DMS153 treated with DMSO at 0.1 percent for 48 hours (cell line): ENCODE results near the gene TRAF6.
"Not testable (repeated sequence)": the region's sequence is repeated elsewhere in the genome, so short reads cannot be mapped to it uniquely, and the experiment has no call there.

Experiments used
- DNase-seq: peaks from one replicate; lab custom pipeline; 2025; ENCODE audit not compliant: unreplicated experiment; lab: John Stamatoyannopoulos, UW

Gene TRAF6

DNA sequence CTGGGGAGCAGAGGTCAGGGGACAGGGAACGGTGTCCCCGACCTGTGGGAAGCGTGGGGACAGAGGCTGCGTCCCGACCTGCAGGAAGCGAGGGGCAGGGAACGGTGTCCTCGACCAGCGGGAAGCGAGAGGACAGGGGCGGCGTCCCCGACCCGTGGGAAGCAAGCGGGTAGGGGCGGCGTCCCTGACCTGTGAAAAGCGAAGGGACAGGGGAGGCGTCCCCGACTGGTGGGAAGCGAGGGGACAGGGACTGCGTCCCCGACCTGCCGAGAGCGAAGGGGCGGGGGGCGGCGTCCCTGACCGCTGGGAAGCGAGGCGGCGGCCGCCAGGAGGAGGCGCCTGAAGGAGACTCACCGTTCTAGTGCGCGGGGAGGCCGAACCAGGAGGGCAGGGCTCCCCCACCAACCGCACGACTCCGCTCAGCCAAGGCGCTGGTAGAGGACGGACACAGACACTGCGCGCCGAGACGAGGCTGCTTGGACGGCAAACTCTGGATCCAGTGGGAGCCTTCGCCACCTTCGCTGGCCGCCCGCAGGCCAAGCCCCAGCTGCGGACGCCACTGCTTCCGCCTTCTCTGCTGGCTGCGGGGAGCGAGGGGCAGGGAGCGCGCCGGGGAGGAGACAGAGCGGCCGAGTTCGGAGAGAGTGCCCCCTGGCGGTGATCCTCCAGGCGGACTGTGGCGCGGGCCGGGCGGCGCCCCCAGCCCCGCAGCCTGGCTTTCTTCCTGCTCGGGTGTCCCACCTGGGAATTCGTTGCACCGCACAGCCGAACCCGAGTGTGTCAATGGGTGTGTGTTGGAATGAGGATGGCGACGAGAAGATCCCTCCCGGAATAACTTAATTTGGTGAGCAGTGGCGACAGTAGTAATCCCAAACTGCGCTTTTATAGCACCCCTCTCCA, at the start of gene TRAF6:
TRAF6 (minus strand) TSS at position 579 of the 900 bp plus-strand sequence. CDS start 8,757 bp downstream, outside the sequence.
- peak; percentile 74 for DNase-seq

- DNase-seq: no peak
These were observed 48.7 kb upstream of the TRAF6 start for GRCh38 chr11:36558571-36559413.

DNA sequence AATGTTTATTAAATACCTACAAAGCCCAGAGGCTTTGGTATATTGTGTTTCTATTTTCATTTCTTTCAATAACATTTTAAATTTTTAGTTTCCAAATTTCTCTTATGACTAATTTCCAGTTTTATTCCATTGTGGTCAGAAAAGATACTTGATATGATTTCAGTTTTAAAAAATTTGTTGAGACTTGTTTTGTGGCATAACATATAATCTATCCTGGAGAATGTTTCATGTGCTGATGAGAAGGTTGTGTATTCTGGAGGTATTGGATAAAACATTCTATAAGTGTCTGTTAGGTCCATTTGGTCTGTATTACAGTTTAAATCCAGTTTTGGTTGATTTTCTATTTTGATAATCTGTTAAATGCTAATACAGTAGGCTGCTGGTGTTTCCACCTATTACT, 47.9 kb upstream of the TRAF6 start:
- DNase-seq: no peak

GRCh38 chr11:36557390-36557789, 47.3 kb upstream of the TRAF6 start:
- not testable (repeated sequence) for DNase-seq

DNA sequence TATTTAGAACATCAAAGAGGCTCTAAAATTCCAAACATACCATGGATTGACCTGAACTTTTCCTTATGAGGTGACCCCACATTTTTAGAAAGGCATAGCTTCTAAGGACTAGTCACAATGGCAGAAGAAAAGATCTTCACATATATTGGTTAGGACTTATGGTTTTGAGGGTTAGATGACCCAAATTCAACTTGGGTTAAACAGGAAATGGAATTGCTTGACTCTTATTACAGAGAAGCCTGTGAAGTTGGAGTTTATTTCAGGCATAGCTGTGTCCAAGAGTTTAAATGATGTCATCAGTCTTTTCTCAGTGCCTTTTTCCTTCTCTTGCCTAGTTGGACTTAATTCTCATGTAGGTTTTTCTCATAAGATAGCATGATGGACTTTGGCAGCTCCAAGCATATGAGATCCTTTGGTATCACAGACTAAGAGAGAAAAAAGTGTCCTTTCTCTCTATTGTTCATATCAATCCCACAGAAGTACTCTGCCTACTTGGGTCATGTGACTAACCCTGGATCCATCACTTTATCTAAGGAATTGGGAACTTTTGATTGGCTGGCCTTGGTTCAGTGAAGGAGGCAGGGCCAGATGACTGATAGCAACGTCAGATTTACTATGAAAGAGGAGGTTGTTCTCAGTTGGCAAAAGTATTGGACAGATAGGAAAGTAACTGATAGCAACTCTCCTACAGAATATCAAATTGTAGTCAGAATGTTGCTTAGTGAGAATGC, 40.5 kb upstream of the TRAF6 start:
- DNase-seq: no peak

GRCh38 chr11:36540998-36541397, 30.9 kb upstream of the TRAF6 start:
- no peak for DNase-seq

GRCh38 chr11:36534276-36534840, 24.3 kb upstream of the TRAF6 start:
- no peak for DNase-seq

DNA sequence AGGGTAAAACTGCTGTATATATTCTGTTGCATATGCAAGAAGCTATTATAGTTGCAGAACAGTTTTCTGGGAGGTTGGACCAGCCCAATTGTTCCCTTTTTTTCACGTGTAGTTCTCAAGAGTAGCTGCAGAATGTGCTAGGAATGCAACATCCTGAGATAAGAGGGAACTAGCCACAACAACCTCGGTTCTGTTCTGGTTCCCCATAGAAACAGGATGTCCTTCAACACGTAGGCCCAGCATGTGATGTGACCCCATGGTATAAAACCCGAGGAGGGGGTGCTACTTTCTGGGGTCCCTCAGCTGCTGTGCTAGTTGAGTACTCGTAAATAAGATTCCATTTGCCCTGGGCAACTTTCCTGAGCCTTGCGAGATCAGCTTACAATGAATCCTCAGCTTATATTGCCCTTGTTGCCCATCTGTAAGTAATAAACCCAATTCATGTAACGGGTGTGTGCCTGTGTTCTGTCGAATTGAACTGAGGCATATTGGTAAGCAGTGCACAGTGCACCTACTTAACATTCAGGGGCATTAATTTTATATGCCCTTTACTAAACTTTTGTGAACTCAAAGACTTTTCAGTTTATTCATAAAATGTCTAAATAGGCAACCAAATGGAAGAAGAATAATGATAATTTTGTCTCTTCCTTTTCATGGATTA, 23.0 kb upstream of the TRAF6 start:
- DNase-seq: no peak

DNA sequence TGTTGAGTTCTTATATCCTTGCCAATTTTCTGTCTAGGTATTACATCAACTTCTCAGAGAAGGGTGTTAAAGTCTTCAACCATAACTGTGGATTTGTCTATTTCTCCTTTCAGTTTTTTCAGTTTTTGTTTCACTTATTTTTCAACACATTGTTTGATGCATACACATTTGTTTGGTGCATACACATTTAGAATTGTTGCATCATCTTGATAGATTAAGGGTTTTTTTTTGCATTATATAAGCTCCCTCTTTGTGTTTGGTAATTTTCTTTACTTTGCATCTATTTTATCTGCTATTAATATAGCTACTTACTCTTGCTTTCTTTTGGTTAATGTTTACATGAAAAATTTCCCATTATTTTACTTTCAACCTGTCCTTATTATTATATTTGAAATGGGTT, 20.8 kb upstream of the TRAF6 start:
- no peak for DNase-seq

- no peak for DNase-seq
These were observed 3.9 kb upstream of the TRAF6 start for GRCh38 chr11:36513965-36514364.

GRCh38 chr11:36512016-36512415, 1.9 kb upstream of the TRAF6 start:
- DNase-seq: no peak

- DNase-seq: not testable (repeated sequence)
These were observed 990 bp upstream of the TRAF6 start for GRCh38 chr11:36511062-36511461.

- no peak for DNase-seq
These were observed 496 bp upstream of the TRAF6 start for GRCh38 chr11:36510594-36510942.

DNA sequence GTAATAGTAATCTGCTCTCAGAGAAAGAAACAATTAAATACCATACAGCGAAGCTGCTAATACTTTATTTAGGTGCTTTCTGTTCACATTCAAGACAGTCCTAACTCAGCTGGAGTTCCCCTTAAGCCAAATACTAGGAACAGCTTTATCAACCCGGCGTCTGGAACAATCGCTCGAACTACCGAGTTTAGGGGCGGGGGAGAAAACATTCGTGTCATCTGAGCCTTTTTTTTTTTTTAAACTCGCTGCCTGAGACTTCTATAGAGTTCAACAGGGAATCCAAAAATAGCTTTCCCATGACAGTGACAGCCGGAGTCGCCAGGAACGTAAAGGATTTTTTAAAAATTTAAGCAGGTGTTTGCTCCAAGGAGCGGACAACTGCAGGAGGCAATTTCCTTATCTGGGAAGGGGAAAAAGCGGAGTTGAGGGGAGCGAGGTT, 852 bp downstream of the TRAF6 start:
- no peak for DNase-seq

DNA sequence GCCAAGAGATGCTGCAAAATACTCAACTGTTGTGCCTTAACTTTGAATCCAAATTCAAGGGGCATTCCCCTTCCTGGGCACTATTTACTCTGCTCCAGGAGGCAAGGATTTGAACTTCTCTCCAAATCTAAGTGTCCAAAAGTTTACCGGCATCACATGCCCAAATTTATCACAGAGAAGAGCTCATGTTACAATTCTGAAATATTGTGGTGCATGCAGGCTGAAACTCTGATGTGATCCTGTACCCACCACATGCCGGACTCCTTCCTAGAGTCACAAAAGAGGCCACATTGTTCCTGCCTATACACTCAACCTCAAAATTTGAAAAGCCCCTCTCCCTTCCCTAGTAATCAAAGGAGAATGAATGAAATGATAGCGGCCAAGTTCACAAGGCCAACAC, 1.3 kb downstream of the TRAF6 start:
- DNase-seq: no peak

DNA sequence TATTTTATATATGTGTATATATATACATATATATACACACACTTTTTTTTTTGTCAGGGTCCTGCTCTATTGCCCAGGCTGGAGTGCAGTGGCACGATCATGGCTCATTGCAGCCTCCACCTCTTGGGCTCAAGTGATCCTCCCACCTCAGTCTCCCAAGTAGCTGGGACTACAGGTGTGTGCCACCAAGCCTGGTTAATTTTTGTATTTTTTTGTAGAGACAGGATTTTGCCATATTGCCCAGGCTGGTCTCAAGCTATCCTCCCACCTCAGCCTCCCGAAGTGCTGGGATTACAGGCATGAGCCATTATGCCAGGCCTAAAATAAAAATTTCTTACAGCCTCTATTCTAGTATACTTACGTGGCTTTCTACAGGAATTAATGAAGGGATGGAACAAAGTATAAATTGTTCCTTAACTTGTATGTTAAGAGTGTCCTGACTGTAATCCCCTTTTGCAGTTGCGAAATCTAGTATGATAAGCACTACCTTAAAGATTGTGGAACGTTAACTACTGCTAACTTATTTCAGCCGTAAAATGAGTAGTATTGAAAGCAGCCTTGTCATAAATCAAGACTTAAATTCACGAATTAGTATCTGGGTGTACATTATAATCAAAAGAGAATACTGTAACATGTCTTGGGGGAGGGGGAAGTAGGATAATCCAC, 2.1 kb downstream of the TRAF6 start:
- DNase-seq: no peak

- no peak for DNase-seq
These were observed 8.8 kb downstream of the TRAF6 start for GRCh38 chr11:36501236-36501635.

DNA sequence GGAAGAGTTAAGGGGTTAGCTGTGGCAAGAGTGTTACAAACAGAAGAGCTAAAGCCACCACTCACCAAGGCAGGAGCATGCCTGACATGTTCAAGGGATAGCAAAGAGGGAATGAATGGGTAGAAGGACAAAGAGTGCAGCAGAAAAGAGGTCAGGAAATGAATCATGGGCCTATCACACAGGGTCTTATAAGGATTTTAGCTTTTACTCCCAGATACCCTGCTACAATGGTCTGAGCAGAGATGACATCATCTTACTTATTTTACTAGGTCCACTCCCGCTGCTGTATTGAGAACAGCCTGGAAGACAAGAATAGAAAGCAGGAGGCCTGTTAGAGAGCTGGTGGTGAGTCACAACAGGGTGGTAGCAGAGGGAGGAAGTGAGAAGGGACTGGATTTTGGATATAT, 9.8 kb downstream of the TRAF6 start:
- no peak for DNase-seq

GRCh38 chr11:36499315-36499714, 10.8 kb downstream of the TRAF6 start:
- DNase-seq: no peak

- no peak for DNase-seq
These were observed 11.4 kb downstream of the TRAF6 start for GRCh38 chr11:36498721-36499120.
